ENCODE data around the gene RCBTB2.

RCBTB2 gene

DNA sequence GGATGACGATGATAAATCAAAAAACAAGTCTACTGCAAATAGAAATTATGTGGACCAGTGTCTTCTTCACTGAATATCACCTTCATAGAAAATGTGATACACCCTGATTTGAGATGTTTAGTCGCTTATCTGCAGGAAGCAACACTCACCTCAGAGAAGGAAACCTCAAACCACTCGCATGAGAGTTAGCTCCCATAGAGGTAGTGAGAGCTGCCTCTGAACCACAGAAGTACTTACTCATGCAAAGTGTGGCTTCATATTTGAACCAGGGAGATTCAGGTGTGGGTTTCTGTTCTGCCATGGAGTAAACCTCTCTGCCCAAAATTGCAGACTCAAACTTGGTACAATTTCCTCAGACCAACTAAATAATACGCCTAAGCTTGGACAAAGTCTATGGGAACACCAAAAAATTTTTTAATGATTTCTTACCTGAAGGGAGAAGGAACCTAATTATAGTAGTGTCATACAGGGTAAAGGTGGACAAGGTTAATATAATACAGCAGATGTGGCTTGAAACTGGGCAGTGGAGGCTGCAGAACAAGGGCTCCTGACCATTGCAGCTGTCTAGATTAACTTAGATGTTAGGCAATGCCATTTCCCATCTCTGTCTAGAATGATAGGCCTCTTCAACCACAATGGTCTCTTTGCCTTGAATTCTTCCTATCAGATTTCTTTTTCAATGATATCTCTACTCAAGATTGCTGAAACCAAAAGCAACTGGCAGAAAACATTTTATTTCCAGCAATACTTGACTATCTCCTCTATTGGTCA lies 29.6 kb upstream of the RCBTB2 start:
- DNase-seq: peak; percentile 4

DNA sequence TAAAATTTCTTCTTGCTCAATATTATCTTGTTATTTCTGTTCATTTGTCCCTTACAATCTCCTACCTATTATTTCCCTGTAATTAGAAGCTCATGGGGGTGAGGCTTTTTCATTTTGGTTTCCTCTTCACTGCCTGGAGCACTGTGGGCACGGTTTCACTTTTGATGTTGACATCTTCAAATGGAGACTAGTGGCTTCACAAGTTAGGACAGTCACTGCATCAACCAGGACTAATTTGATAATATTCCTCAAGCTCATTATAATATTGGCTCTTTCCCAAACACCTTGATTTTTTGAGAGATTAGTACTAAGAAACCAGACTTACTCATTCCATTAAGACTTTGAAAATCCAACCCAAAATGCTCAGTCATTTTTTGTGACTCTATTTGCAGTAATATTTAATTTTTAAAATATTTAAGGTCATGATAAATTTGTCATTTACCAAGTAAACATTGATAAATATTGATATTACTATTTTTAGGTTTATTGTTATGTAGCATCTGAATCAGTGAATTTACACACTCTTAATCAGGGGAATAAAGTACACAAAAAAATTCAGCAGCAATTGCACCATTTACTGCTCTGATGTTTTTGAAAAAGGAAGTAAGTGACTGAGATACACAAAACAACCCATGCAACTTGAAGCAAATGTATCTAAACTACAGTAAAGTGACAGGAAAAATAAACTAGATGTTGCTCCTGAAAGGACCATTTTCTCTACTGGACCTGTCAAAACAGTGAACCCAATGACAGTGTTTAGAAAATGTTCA lies 28.8 kb upstream of the RCBTB2 start:
- no peak for DNase-seq

DNA sequence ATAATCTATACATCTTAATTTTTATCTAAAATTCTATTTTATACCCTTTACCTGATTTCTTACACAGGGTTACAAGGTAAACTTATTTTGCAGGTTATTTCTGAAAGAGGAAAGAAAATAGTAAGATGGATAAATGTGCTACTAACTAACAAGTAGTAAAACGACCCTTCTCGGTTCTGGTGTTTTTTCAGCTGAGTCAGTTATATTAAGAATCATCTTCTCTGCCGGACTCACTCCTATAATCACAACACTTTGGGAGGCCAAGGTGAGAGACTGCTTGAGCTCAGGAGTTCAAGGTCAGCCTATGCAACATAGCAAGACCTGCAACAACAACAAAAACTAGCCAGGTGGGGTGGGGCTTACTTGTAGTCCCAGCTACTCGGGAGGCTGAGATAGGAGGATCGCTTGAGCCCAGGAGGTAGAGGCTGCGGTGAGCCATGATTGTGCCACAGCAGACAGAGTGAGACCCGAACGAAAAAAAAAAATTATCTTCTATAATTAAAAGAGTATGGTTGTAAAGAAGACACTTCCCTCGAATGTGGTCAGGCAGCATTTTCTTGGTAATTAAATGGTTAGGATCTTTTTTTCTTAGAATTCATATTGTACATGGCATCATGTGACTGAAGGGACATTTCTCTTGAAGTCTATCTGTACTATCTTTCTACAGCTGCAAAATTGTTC lies 27.9 kb upstream of the RCBTB2 start:
- no peak for DNase-seq

DNA sequence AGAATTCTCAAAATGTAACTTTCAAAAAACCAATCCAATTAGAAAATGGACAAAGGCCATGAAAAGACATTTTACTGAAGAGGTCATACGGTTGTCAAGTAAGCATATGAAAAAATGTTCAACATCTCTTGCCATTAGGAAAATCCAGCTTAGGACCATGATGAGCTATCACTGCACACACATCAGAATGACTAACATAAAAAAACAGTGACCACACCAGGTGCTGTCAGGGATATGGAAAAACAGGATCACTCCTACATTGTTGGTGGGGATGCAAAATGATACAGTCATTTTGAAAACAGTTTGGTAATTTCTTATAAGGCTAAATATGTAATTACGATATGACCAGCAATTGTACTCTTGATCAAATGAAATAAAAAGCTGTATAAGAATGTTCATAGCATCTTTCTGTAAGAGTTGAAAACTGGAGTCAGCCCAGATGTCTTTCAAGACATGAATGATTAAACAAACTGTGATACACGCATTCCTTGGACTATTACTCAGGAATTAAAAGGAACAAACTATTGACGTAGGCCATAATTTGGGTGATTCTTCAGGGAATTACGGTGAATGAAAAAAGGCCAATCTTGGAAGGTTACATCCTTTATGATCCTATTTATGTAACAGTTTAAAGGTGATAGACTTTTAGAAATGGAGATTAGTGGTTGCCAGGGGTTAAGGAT lies 26.9 kb upstream of the RCBTB2 start:
- DNase-seq: no peak

DNA sequence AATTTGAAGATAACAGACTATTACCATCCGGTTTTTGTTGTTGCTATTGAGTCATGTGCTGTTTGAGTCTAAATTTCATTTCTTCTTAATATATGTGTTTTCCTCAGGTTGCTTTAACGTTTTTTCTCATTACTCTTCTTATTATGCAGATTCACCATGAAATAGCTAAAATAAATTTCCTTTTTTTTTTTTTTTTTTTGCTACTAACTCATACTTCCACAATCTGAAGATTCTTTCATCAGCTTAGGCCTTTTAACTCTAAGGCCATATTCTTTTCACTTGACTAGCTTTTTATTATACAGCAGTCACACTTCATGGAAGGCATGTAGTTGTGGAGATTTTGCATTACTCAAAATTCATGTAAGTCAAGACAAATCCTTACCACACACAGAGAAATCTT lies 23.9 kb upstream of the RCBTB2 start:
- no peak for DNase-seq

DNA sequence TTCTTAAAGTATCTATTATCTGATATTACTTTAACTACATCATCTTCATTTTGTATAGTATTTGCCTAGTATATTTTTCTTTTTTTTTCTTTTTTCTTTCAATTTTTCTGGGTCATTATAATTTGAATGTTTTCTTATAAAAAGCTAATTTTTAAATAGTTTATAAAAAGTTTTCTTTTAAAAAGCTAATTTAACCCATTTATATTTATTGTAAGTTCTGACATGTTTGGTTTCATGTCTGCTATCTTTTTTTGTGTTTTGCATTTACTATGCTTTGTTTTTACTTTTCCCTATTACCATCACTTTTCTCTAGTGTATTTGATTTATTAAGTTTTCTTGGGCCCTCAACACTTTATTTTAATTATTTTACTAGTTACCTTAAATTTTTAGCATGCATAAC lies 22.6 kb upstream of the RCBTB2 start:
- no peak for DNase-seq

DNA sequence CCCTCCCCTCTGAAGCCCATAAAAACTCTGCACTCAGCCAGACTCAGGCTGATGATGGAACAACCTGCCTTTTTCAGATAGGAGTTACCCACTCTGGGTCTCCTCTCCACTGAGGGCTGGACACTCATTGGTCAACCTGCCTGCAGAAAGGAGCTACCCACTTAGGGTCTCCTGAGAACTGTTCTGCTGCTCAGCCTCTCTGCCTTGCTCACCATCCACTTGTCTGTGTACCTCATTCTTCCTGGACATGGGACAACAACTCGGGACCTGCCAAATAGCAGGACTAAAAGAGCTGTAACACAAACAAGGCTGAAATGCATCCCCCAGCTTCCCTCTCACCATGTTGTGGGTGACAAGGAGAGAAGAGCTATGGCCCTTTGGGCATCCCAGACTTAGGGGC lies 18.4 kb upstream of the RCBTB2 start:
- no peak for DNase-seq

DNA sequence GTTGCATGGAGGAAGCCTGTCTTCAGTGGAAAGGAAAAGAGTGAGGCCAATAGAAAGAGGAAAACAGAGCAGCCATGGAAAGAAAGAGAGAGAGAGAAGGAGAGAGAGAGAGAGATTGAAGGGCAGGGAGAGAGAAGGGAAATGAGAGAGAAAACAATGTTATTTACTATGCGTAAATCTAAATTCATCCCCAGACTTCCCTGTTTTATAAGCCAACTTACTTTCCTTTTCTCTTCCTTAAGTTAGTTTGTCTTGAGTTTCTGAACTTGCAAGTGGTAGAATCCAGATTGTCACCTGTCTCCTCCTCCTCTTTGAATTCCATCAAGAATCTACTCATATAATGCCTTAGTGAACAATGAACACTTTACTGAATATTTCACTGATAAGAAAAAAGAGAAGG lies 16.8 kb upstream of the RCBTB2 start:
- DNase-seq: no peak

DNA sequence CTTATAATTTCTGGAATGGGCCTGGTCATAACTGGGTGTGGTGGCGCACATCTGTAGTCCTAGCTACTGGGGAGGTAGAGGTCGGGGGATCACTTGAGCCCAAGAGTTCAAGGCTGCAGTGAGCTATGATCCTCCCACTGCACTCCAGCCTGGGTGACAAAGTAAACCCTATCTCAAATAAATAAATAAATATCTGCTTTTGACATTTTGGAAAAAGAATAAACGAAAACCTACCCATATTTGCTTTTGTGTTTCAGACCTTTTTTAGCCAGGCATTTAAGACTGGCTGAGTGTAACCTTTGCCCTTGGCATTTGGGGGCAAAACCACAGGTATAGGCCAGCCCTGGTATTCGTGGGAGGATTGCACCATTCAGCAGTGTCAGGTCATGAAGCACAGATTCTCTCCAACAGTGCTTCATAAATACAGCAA lies 14.8 kb upstream of the RCBTB2 start:
- no peak for DNase-seq

DNA sequence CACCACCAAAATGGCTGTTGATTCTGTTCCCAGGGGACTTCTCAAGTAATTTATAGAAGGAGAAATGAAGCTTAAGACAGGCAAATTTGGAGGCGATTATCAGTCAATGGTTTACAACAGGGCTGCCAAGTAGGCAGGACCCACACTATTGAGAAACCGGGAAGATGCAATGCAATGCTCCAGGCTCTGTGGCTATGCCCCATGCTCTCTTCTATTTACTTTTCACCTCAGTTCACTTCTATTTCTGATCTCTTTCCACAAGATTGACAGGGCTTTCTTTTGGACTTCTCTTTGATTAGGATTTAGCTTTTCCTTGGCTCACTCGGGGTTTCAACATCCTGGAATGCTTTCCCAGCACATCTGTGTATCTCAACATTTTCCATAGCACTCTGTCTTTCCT lies 12.7 kb upstream of the RCBTB2 start:
- no peak for DNase-seq

DNA sequence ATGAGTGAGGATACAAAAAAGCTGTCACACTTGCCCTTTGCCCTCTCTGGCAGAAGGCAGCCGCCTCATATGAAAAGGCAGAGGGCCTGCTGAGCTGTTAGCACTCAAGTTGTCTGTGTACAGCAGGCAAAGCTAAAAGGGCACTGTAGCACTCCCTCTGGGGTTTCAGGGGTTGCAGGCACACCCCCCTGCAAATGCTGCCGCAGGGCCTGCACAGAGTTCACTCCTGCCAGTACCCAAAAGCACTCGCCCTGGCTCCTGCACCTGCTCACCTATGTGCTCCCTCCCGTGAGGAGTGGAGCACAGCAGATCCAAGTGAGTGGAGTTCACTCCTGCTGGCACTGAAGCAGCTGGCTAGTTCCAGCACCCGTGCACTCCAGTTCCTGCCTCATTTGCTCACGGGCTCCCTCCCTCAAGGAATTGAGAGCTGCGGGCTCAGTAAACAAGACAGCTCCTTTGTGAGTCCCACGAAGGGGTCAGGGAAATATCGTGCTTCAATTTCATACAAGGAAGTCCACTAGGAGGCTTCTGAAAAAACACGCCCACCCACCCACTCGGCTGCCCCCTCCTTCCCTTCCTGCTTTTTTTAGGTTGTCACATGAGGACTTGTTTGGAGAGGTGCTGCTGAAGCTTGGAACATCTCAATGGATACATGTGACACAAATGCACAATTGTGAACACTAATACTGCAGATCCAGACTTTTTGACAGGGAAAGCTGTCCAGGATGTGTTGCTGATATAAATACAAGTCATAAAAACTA lies 9.9 kb upstream of the RCBTB2 start:
- no peak for DNase-seq

DNA sequence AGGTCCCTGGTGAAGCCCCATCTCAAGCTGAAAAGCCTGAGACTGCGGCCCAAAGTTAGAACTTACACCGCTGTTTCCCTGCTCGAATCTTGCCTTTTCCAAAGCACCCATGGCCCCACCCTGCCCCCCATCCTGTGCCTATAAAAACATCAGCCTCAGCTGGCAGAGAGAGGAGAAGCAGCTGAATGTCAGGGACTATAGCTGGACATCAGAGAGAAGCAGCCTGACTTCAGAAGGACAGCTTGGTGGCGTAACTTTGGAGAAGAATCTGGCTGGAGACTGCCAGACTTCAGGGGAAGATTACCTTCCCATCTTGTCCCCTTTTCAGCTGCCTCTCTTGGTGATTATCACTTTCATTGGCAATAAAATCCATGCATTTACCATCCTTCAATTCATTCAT lies 9.3 kb upstream of the RCBTB2 start:
- DNase-seq: no peak

DNA sequence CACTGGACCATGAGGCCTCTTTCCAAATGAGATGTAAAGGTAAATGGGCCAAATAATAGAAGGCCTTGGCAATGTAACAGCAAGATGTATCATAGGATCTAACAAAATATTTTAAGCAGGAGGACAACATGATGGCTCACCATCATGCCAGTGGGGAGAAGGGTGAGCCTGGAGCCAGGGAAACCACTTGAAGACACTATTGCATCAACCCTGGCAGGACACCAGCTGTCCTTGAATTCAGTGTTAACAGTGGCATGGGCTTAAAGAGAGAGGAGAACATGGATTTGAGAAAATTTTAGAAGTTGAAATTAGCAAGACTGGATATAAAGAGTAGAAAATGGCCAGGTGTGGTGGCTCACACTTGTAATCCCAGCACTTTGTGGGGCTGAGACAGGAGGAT lies 6.7 kb upstream of the RCBTB2 start:
- no peak for DNase-seq

DNA sequence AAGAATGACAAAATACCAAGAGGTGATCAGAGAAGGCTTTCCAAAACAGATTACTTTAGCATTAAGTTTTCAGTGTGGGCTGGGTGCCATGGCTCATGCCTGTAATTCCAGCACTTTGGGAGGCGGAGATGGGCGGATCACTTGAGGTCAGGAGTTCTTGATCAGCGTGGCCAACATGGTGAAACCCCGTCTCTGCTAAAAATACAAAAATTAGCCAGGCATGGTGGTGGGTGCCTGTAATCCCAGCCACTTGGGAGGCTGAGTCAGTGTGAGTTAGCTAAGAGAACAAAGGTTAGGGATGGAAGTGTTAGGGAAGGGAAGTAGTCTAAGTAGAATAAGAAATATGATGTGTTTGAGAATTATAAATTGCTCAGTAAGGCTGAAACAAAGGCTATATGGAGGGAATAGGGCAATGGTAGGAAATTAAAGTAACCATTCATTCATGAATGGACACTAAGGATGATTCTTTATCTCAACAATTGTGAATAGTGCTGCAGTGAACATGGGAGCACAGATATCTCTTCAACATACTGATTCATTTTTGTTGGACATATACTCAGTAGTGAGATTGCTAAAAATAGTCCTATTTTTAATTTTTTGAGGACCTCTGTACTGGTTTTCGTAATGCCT lies 3.9 kb upstream of the RCBTB2 start:
- no peak for DNase-seq

DNA sequence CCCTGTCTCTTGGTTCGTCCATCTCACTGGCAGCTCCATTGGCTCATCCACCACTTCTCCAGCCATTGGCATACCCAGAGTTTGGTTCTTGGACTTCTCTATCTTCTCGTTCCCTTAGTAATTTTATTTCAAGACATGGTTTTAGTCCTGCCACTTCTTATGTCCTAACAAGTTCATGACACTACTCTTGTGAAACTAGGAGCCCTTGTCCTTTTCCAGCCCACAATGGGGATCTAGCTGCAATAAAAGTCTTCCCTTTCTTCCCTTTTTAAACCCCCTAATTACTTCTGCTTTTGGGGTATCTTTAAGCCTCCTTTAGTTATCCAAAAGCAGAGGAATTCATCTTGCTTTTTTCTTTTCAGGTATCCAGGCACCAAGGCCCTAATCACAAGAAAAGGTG lies 2.9 kb upstream of the RCBTB2 start:
- no peak for DNase-seq

DNA sequence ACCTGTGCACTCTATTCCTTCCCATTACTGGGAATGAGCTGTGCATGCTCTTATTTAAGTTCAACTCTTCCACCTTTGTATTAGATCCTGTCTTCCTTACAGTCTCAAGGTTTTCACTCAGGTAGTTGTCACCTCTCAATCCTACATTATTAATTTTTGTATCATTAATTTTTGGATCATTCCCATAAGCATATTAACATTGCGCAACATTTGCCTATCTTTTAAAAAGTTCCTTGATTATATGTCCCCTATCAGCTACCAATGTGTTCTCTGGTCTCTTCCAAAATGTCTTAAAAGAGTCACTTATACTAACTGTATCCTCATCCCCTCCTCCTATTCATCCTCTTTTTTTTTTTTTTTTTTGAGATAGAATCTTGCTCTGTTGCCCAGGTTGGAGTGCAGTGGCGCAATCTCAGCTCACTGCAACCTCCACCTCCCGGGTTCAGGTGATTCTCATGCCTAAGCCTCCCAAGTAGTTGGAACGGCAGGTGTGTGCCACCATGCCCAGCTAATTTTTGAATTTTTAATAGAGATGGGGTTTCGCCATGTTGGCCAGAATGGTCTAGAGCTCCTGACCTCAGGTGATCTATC lies 2.1 kb upstream of the RCBTB2 start:
- no peak for DNase-seq

DNA sequence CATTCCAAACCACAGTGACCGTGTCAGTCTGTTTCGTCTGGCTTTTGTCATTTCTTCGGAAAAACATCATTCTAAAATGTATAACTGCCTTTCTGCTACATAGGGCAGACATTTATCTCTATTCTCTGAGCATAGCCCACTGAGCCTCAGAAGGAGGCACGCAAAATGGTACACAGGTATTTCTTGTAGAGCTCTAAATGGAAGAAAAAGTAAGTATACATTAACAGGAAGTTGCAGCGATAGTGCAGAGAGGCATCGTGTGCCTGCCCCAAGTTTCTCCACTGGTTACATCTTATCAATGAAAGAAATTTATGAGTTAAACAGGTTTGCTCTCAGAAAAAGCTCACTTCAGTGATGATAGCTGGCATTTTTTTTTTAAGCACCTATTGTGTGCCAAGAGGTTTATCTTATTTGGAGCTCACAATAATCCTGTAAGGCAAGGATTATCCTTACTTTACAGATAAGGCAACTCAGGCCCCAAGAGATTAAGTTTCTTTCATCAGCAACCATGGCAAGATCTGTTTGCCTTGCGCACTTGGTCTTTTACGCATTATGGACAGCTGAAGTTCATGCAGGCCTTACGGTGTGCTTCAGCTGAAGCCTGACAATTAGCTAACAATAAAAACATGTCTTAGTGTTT lies 1.2 kb upstream of the RCBTB2 start:
- DNase-seq: no peak

DNA sequence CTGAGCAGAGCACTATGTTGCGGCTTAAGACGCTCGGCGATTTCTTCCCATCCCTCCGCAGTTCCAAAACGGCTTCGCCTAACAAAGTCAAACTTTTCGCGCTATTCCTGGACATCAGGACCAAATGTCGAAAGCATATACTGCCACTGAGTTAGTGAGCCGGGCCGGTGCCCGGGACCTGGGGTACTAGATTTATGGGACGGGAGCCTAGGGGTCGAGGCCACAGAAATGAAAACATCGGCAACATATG lies 699 bp downstream of the RCBTB2 start:
- no peak for DNase-seq

DNA sequence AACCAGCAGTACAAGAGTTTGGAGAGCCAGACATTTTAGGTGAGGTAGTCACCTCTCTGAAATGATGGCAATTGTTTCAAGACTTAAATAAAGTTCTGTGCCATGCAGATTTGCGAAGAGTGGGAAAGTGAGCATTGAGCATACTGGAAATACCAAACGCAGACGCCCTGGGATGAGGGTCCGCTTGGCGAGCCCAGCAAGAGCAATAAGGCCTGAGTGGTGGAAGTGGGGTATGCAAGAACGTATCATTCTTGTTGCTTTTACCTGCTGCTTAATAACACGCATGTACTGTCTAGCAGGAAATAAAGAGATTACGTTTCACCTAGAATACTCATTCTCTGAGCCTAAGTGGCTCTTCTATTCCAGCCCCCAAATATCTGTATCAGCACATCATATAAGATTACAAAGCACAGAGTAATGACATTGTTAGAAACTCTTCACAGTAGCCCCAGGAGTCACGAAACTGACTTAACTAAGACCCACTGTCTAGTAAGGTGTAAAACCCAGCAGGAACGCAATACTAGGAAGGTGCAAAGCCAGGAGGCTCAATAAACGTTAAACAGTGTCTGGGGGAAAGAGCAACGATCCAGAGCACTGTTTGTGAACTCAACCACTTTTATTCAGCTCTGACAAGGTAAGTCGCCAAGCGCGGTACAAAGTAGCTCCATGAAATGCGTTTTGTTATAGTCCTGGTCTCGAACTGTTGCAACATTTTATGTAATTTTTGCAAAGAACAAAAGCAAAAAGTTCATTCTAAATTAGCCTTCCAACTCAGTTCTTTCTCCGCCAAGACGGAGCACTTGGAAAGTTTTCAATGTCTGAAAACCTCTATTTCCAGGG lies 1.2 kb downstream of the RCBTB2 start:
- DNase-seq: no peak

DNA sequence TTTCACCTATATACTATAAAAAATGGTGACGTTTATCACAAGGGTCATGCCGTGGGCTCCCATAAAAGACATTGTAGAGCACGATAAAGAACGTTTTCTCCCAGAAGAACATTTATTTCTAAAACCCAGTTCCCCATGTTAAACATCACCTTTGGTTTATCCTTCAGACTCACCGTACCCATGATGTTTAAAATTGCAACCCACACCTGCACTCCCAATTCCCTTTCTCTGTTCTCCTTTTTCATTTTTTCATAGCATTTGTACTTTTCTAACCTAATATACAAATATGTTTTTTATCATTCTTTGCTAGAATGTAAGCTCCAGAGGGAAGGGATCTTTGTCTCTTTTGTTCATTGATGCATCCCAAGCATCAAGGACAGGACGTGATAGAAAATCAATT lies 2.0 kb downstream of the RCBTB2 start:
- DNase-seq: no peak

DNA sequence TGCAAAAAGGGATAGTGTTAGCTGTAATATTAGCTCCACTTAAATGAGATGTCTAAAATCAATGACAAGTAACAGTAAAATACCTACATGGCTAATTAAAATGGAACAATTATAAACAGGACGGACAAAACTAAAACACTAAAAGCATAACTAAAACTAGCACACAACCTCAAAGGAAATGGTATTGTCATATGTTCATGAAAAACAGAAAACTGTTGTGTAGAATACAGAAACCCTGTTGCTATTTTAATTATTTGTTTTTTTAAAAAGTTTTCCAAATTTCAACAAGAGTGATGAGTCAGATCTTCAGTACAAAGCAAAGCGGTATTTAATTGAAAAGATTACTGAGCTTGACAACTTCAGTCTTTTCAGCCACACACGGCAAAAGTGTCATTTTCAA lies 4.2 kb downstream of the RCBTB2 start:
- DNase-seq: no peak

All from effector CD8-positive, alpha-beta T cell (primary cell).